HFF-Myc (cell line): ENCODE results near the gene TELO2.

ENCODE experiments used
- DNase-seq: peaks from one replicate; pipeline ENCODE4 v3.0.0-alpha.2; 2011; ENCODE audit warnings: low read depth; ENCODE audit errors: extremely low read depth
- H3K4me3 ChIP-seq: replicated peaks from 2 replicates; pipeline ENCODE4 v1.5.1; 2011; ENCODE audit warnings: low read depth, mild to moderate bottlenecking, control low read depth, low read length
- TF ChIP-seq, protein P1 (sequence below): IDR thresholded peaks from 2 replicates; pipeline ENCODE4 v1.5.1; 2012; ENCODE audit warnings: mild to moderate bottlenecking, low read depth, low read length, control low read depth; ENCODE audit errors: missing control alignments

The TELO2 gene

DNA sequence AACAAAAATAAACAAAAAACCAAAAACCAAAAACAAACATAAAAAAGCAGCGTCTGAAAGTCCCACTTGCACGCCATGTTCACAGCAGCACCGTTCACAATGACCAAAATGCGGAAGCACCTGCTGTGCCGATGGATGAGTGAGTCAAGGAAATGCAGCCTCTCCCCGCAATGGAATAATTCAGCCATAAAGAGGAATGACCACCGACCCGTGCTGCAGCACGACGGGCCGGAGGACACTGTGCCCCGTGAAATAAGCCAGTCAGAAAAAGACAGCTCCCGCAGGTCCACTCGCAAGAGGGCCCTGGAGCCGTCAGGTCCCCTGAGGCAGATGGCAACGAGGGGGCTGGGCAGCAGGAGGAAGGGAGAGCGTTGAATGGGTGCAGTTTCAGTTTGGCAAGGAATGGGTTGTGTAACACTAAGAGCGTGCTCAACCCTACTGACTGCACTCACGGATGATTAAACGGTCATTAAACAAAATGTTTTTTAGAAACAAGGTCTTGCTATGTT, 23.4 kb upstream of the TELO2 start:
- H3K4me3 ChIP-seq, result no peak overlapping the region
- TF ChIP-seq, protein P1, sequence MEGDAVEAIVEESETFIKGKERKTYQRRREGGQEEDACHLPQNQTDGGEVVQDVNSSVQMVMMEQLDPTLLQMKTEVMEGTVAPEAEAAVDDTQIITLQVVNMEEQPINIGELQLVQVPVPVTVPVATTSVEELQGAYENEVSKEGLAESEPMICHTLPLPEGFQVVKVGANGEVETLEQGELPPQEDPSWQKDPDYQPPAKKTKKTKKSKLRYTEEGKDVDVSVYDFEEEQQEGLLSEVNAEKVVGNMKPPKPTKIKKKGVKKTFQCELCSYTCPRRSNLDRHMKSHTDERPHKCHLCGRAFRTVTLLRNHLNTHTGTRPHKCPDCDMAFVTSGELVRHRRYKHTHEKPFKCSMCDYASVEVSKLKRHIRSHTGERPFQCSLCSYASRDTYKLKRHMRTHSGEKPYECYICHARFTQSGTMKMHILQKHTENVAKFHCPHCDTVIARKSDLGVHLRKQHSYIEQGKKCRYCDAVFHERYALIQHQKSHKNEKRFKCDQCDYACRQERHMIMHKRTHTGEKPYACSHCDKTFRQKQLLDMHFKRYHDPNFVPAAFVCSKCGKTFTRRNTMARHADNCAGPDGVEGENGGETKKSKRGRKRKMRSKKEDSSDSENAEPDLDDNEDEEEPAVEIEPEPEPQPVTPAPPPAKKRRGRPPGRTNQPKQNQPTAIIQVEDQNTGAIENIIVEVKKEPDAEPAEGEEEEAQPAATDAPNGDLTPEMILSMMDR, result no peak
- DNase-seq, result no peak

DNA sequence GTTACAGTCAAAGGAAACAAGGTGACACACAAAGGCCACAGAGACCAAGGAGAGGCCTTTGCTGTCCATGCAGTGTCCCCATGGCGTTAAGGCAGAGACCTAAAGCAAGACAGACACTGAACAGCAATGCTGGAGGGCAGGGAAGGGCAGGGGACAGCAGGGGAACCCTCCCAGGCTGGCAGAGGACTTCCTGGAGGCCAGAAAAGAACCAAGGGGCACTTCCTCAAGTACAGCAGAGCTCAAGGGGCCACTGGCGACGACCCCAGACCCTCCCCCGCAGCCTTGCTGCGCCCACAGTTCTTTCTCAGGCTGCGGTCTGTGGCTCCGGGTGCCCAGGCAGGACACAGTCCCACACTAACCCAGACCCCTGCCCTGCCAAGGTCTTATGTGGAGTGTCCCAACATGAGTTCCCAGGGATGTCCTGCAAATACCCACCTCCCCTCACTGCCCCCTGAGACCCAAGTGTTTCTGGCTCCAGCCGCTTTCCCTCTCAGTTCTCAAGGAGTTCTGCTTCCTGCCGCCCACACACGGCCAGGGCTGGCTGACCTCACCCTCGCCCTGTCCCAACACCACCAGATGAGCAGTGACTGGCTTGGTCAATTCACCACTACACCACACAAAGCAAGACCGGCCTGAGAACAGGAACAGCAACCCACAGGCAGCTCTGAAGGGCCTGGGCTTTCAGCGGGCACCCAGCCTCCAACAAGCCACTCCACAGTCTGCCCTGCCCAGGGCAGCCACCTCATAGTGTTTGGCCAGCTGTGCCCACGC, 22.5 kb upstream of the TELO2 start:
- no peak for DNase-seq
- H3K4me3 ChIP-seq, result no peak overlapping the region
- TF ChIP-seq, protein P1, result no peak

DNA sequence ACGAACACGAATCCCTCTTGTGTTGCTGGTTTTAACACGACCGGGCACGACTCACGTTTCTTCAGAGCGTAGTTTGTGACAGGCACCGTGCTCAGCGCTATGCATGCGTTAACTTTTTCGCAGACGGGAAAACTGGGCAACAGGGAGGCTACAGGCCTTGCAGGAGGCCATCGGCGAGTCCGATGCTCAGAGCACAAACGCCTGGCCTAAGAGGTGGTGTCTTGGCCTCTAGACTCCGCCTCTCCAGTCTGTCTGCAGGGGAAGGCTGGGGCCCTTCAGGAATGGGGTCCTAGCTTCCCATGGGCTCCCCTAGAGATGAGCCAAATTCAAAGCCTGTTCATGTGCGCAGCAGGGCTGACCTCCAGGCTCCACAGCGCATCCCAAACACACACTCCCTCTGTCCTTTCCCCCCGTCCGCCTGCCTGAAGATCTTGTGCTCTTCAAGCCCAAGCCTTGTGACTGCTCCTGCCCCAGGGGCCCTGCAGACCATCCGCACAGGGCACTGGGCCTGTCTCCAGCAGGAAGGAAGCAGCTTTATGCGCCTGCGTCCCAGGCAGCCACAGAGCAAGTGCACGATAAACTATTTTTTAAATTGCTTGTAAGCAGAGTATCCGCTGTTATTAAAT, 21.5 kb upstream of the TELO2 start:
- H3K4me3 ChIP-seq, result no peak overlapping the region
- no peak for DNase-seq

DNA sequence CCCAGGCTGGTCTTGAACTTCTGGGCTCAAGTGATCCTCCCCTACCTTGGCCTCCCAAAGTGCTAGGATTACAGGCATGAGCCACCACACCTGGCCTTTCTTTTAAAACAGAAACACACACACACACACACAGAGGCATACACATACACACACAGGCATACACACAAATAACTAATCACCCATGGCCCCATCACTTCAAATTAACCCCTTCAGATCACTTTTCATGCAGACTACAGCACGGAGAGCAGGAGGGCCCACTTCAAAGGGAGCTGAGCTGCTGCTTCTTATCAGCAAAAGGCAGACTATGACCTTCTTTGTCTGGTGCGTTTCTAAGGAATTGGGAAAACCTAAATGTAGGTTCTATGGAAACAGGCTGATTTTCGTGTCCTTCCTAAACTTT, 20.2 kb upstream of the TELO2 start:
- no peak for DNase-seq
- TF ChIP-seq, protein P1, result no peak
- no peak overlapping the region for H3K4me3 ChIP-seq

More for the DNA sequence above, 21.5 kb upstream of the TELO2 start:
- TF ChIP-seq, protein P1, result no peak

DNA sequence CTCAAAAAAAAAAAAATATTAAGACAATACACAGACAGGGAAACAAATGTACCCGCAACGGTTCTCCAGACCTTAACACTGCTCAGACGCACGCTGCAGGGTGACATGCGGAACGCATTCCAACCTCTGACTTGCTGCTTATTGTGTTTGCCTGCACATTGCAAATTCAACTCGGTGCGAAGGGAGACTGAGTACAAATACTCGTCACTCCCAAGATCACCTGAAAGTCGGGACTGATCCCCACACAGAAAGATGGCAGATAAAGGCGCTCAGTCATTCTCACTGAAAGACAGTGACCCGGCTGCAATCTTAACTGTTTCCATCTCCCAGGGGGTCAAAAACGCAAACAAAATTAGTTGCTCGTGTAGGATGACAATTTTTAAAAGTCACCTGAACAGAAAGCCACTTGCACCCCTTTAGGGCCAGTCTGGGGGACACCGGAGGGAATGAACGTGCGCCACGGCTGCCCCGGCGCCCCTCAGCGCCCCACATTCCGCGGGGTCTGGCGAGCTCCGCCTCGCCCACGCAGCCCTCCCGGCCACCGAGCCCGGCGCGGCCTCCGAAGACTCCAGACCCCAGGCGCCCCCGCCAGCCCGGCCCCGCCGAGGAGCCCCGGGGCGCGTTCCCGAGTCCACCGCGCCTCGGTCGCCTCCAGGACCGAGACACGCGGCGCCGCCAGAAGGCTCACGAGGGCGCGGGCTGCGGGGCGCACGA, 18.9 kb upstream of the TELO2 start:
- no peak for DNase-seq
- H3K4me3 ChIP-seq, result peak overlapping the region; percentile 71
- TF ChIP-seq, protein P1, result no peak

DNA sequence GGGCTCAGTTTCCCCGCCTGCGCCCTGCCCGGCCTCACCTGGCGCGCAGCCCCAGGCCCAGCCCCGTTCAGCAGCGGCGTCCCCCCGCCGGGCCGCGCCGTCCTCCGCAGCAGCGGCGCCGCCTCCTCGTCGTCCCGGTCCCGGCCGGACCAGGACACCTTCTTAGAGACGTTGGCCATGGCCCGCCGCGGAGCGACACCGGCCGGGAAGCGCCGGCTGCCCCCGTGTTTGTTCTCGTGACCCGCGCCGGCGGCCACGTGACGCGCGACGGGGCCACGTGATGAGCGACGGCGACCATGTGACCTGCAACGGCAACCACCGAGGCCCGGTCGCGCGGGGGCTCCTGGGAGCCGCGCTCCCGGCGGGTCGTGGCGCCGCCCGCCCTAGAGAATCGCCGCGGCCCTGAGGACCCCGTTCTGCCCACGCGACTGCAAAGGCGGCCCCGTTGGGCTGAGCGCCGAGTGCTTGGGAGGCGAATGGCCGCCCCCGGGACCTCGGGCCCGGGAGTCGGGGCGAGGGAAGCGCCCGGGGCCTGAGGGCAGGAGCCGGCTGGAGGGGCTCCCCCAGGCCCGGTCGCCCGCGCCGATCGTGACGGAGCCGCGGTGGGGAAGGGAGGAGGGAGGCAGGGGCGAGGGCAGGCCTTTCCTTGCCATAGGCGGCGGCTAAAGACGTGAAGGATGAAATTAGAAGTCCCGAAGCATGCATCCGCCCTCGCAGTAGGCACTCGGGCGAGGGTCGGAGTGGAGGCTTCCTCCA, 18.2 kb upstream of the TELO2 start, which contains the start of gene CLCN7:
Gene CLCN7, minus strand, starts transcription at position 233 of the 756 bp plus-strand sequence. Its CDS starts 54 bp downstream, at position 179.
- peak within 1 kb of the TSS; percentile 71 for H3K4me3 ChIP-seq
- DNase-seq, result no peak
- TF ChIP-seq, protein P1, result no peak
